NCI-H345 treated with DMSO at 0.1 percent for 48 hours (cell line): ENCODE results near the gene PARM1.

Experiments
- DNase-seq: peaks from one replicate; lab custom pipeline; 2025; ENCODE audit not compliant: unreplicated experiment; lab: John Stamatoyannopoulos, UW

Gene PARM1

GRCh38 chr4:74932832-74933561 lies at the start of gene PARM1:
PARM1 (plus strand) TSS chr4:74933116; CDS start chr4:74933328, 212 bp downstream.
- peak; percentile 23 for DNase-seq

- DNase-seq, result no peak
Measured at GRCh38 chr4:74884266-74884665, 48.6 kb upstream of the PARM1 start.

- no peak for DNase-seq
Measured at GRCh38 chr4:74886484-74886883, 46.4 kb upstream of the PARM1 start.

- DNase-seq, result no peak
Measured at GRCh38 chr4:74890341-74890740, 42.6 kb upstream of the PARM1 start.

- no peak for DNase-seq
Measured at GRCh38 chr4:74891037-74891436, 41.9 kb upstream of the PARM1 start.

GRCh38 chr4:74893171-74893570 lies 39.7 kb upstream of the PARM1 start:
- no peak for DNase-seq

GRCh38 chr4:74896595-74896994 lies 36.3 kb upstream of the PARM1 start:
- DNase-seq, result no peak

GRCh38 chr4:74897386-74897785 lies 35.5 kb upstream of the PARM1 start:
- DNase-seq, result no peak

- DNase-seq, result no peak
Measured at GRCh38 chr4:74900862-74901261, 32.1 kb upstream of the PARM1 start.

- no peak for DNase-seq
Measured at GRCh38 chr4:74904509-74905065, 28.3 kb upstream of the PARM1 start.

GRCh38 chr4:74906771-74907170 lies 26.1 kb upstream of the PARM1 start:
- no peak for DNase-seq

- no peak for DNase-seq
Measured at GRCh38 chr4:74919783-74920182, 13.1 kb upstream of the PARM1 start.

- DNase-seq, result no peak
Measured at GRCh38 chr4:74920704-74921103, 12.2 kb upstream of the PARM1 start.

- DNase-seq, result no peak
Measured at GRCh38 chr4:74921490-74921889, 11.4 kb upstream of the PARM1 start.

- DNase-seq, result no peak
Measured at GRCh38 chr4:74926007-74926406, 6.9 kb upstream of the PARM1 start.

- DNase-seq, result no peak
Measured at GRCh38 chr4:74930162-74930561, 2.8 kb upstream of the PARM1 start.

- no peak for DNase-seq
Measured at GRCh38 chr4:74931376-74931775, 1.5 kb upstream of the PARM1 start.

GRCh38 chr4:74932010-74932409 lies 906 bp upstream of the PARM1 start:
- no peak for DNase-seq

GRCh38 chr4:74933562-74934015 lies 673 bp downstream of the PARM1 start:
- no peak for DNase-seq

GRCh38 chr4:74934016-74934831 lies 1.3 kb downstream of the PARM1 start:
- DNase-seq, result peak; percentile 1

GRCh38 chr4:74934888-74935287 lies 2.0 kb downstream of the PARM1 start:
- no peak for DNase-seq

- no peak for DNase-seq
Measured at GRCh38 chr4:74941123-74941522, 8.2 kb downstream of the PARM1 start.
